Hepatocyte (in vitro differentiated cells): Measurements from ENCODE around the gene ADGRB3.

ENCODE experiments used
- EZH2 ChIP-seq: fragments of 200-600 bp; sonication (generic); IDR thresholded peaks from 2 replicates; pipeline ENCODE4 v1.6.1; 2016; ENCODE audit warnings: antibody characterized with exemption, mild to moderate bottlenecking, borderline replicate concordance
- EZH2phosphoT487 ChIP-seq: fragments of 200-600 bp; sonication (generic); IDR thresholded peaks from one replicate; pipeline ENCODE4 v1.6.1; 2018; ENCODE audit warnings: antibody characterized with exemption, mild to moderate bottlenecking, low read depth, moderate library complexity; ENCODE audit not compliant: unreplicated experiment, severe bottlenecking
- TF ChIP-seq, protein P1 (sequence below): fragments of 200-600 bp; sonication (generic); IDR thresholded peaks from 2 replicates; pipeline ENCODE4 v1.5.1; 2016; ENCODE audit warnings: antibody characterized with exemption, mild to moderate bottlenecking; ENCODE audit not compliant: poor library complexity

DNA sequence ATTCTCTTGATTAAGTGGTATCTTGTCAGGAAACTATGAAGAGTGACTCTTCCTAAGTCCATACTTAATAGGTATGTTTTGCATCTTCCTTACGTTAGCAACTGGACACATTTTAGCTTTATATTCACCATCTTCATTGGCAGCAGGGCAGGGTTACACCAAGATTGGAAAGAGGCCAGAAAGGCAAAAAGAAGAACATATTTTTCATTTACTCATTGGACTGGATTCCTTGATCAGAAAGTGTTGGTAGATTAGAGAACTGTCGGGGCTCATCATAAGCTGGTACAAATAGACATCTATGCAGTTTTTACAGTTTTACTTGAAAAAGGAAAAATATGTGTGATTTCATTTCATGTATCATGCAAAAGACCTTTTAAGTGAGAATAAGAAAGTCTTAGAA is 696.8 kb downstream of the ADGRB3 start:
- no peak for TF ChIP-seq EZH2
- TF ChIP-seq, protein P1, sequence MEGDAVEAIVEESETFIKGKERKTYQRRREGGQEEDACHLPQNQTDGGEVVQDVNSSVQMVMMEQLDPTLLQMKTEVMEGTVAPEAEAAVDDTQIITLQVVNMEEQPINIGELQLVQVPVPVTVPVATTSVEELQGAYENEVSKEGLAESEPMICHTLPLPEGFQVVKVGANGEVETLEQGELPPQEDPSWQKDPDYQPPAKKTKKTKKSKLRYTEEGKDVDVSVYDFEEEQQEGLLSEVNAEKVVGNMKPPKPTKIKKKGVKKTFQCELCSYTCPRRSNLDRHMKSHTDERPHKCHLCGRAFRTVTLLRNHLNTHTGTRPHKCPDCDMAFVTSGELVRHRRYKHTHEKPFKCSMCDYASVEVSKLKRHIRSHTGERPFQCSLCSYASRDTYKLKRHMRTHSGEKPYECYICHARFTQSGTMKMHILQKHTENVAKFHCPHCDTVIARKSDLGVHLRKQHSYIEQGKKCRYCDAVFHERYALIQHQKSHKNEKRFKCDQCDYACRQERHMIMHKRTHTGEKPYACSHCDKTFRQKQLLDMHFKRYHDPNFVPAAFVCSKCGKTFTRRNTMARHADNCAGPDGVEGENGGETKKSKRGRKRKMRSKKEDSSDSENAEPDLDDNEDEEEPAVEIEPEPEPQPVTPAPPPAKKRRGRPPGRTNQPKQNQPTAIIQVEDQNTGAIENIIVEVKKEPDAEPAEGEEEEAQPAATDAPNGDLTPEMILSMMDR = no peak
- no peak for TF ChIP-seq EZH2phosphoT487
